HepG2 (cell line): Measurements from ENCODE around the gene MAST1. TPM values are rescaled to one million over a fixed set of nuclear protein-coding genes. Genes with fewer than 3 reads are reported as not detected.

Experiments
- MED1 ChIP-seq: sonication (generic); formaldehyde crosslinking; IDR thresholded peaks from 2 replicates; pipeline ENCODE4 v1.4.0; 2020; ENCODE audit warnings: missing genetic modification reagents
- MEIS2 ChIP-seq: sonication (generic); formaldehyde crosslinking; IDR thresholded peaks from 2 replicates; pipeline ENCODE4 v1.9.0; 2021; ENCODE audit warnings: mild to moderate bottlenecking, missing genetic modification reagents
- MYPOP ChIP-seq: sonication (generic); formaldehyde crosslinking; IDR thresholded peaks from 2 replicates; pipeline ENCODE4 v1.8.1; 2023; ENCODE audit warnings: mild to moderate bottlenecking, moderate library complexity, missing genetic modification reagents
- NFE2L2 ChIP-seq: fragments of 150-350 bp; IDR thresholded peaks from 2 replicates; pipeline ENCODE4 v1.6.1; 2014; ENCODE audit warnings: low read length
- POLR2AphosphoS5 ChIP-seq: IDR thresholded peaks from 2 replicates; pipeline ENCODE4 v1.6.1; 2012; ENCODE audit warnings: low read depth, low read length
- REPIN1 ChIP-seq: sonication (generic); formaldehyde crosslinking; IDR thresholded peaks from 2 replicates; pipeline ENCODE4 v1.8.0; 2022; ENCODE audit warnings: missing genetic modification reagents, low read depth, mild to moderate bottlenecking, borderline replicate concordance
- TBX2 ChIP-seq: sonication (generic); formaldehyde crosslinking; IDR thresholded peaks from 2 replicates; pipeline ENCODE4 v1.5.0; 2020; ENCODE audit warnings: missing genetic modification reagents, mild to moderate bottlenecking, borderline replicate concordance
- THRA ChIP-seq: sonication (generic); formaldehyde crosslinking; IDR thresholded peaks from 2 replicates; pipeline ENCODE4 v1.4.0; 2020; ENCODE audit warnings: missing genetic modification reagents, borderline replicate concordance
- ZBTB25 ChIP-seq: IDR thresholded peaks from 2 replicates; pipeline ENCODE4 v1.6.1; 2018; ENCODE audit warnings: missing genetic modification reagents
- ZEB1 ChIP-seq: IDR thresholded peaks from 2 replicates; pipeline ENCODE4 v1.6.1; 2012; ENCODE audit warnings: mild to moderate bottlenecking, low read depth, inconsistent platforms; ENCODE audit not compliant: insufficient replicate concordance
- ZFP36 ChIP-seq: fragments of 150-350 bp; IDR thresholded peaks from 2 replicates; pipeline ENCODE4 v1.6.1; 2018; ENCODE audit warnings: borderline replicate concordance, low read length, low read depth; ENCODE audit not compliant: partially characterized antibody
- ZHX2 ChIP-seq, 2 experiments: sonication (generic) in 1 of 2; formaldehyde crosslinking in 1 of 2; IDR thresholded peaks; 2 replicates each; pipeline versions ENCODE4 v1.6.1 to v1.9.0; 2014 to 2022; ENCODE audit warnings: antibody characterized with exemption in 1 of 2, borderline replicate concordance in 1 of 2, inconsistent platforms in 1 of 2, low read depth in 1 of 2, missing genetic modification reagents in 1 of 2
- ZNF20 ChIP-seq: sonication (generic); formaldehyde crosslinking; IDR thresholded peaks from 2 replicates; pipeline ENCODE4 v1.4.0; 2020; ENCODE audit warnings: mild to moderate bottlenecking, moderate library complexity, missing genetic modification reagents
- ZNF292 ChIP-seq: sonication (generic); formaldehyde crosslinking; IDR thresholded peaks from 2 replicates; pipeline ENCODE4 v1.8.1; 2022; ENCODE audit warnings: mild to moderate bottlenecking, low read depth, missing genetic modification reagents, borderline replicate concordance
- ZNF30 ChIP-seq: sonication (generic); formaldehyde crosslinking; IDR thresholded peaks from 2 replicates; pipeline ENCODE4 v1.5.0; 2020; ENCODE audit warnings: mild to moderate bottlenecking, missing genetic modification reagents
- ZNF761 ChIP-seq: sonication (generic); formaldehyde crosslinking; conservative IDR thresholded peaks from 2 replicates; pipeline ENCODE4 v1.4.0; 2020; ENCODE audit warnings: mild to moderate bottlenecking, missing genetic modification reagents
- ZNF790 ChIP-seq: sonication (generic); formaldehyde crosslinking; IDR thresholded peaks from 2 replicates; pipeline ENCODE4 v1.8.0; 2022; ENCODE audit warnings: missing genetic modification reagents, mild to moderate bottlenecking, borderline replicate concordance
- ZNF83 ChIP-seq: sonication (generic); formaldehyde crosslinking; IDR thresholded peaks from 2 replicates; pipeline ENCODE4 v1.4.0; 2020; ENCODE audit warnings: missing genetic modification reagents, mild to moderate bottlenecking, borderline replicate concordance
- ZSCAN9 ChIP-seq: IDR thresholded peaks from 2 replicates; pipeline ENCODE4 v1.6.1; 2016; ENCODE audit warnings: borderline replicate concordance
- polyA plus RNA-seq, 8 experiments: library from polyadenylated mRNA; depleted of rRNA in 3 of 8; stranded (reverse) in 7 of 8; unstranded in 1 of 8; fragments of >200 nt; fragmentation: Illumina TruSeq in 4 of 8; extraction: Trizol in 4 of 8; gene quantifications; 2 replicates each; pipeline versions ENCODE4 v1.2.1 to v1.2.3, GENCODE V29; 2011 to 2016; ENCODE audit warnings: low read depth in 4 of 8, missing spikeins in 1 of 8, mixed read lengths in 1 of 8; ENCODE audit not compliant: insufficient read depth in 1 of 8
- total RNA-seq, 5 experiments: library from RNA; depleted of rRNA; stranded (reverse); fragments of >200 nt; fragmentation: Illumina TruSeq; extraction: Trizol; gene quantifications; 2 replicates each; pipeline ENCODE4 v1.2.3, GENCODE V29; 2016; ENCODE audit warnings: low read depth in 1 of 5

The MAST1 gene
- total and polyA plus RNA-seq, 2 of the 13 experiments (the other 11 are each of a cell fraction or from before 2014, with no cell fraction given), result 0.73 to 4.7 TPM

GRCh38 chr19:12890787-12891552 lies 52.7 kb downstream of the MAST1 start, which contains the start of gene GCDH (continued):
- TF ChIP-seq MED1 (CRISPR knock-in tag) (no peak), ZNF292 (CRISPR knock-in tag) (no peak), ZNF83 (CRISPR knock-in tag) (no peak), POLR2AphosphoS5 (peak; percentile 91), ZNF761 (peak; percentile 43; the same call in 1 of the 2 replicates), ZNF30 (CRISPR knock-in tag) (no peak), ZHX2 (IDR thresholded peaks at IDR 0.05; ENCODE audit: low read depth) (peak; percentile 35; the same call in 1 of the 2 replicates), ZHX2 (CRISPR knock-in tag; IDR thresholded peaks at IDR 0.05; ENCODE audit: borderline replicate concordance) (no peak), ZSCAN9 (peak; percentile 65), ZEB1 (no peak), NFE2L2 (no peak), TBX2 (CRISPR knock-in tag) (peak; percentile 59; the same call in 1 of the 2 replicates), MEIS2 (CRISPR knock-in tag) (0 out of 2 replicates have a peak, but pooled peaks have one; percentile 31), REPIN1 (CRISPR knock-in tag) (no peak; the same call in 1 of the 2 replicates), ZNF20 (CRISPR knock-in tag) (no peak), MYPOP (0 out of 2 replicates have a peak, but pooled peaks have one; percentile 31), ZBTB25 (CRISPR knock-in tag) (no peak), THRA (no peak; the same call in 1 of the 2 replicates), ZNF790 (CRISPR knock-in tag) (no peak), ZFP36 (no peak)
